ENCODE measurements around the gene LGR6. TPM values are rescaled to one million over a fixed set of nuclear protein-coding genes. Genes with fewer than 3 reads are reported as not detected.
A peak's percentile ranks its signal among the peaks of the same experiment; 100 is the strongest.

LGR6 gene
- polyA plus RNA-seq, 3 donors: 0.86 to 1.1 (median 1.0) TPM

- DNase-seq: no peak
These were observed 94.6 kb downstream of the LGR6 start for GRCh38 chr1:202288177-202288576.

DNA sequence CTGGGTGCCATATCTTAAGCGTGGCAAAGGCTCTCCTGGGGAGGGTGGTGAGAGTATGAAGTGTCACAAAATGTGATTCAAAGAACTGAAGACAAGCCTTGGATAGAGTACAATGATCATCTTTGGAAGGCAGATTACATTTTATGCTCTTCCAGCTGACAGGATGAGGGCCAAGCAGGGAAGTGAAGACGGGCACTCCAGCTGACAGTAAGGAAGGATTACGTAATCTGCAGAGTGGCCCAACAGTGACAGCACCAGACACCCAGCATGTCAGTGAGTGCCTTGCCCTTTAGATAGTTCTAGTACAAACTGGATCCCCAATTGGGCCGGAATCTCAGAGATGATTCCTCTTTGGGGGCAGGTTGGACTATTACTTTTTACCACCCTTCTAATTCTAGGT is 95.4 kb downstream of the LGR6 start:
- DNase-seq: no peak

DNA sequence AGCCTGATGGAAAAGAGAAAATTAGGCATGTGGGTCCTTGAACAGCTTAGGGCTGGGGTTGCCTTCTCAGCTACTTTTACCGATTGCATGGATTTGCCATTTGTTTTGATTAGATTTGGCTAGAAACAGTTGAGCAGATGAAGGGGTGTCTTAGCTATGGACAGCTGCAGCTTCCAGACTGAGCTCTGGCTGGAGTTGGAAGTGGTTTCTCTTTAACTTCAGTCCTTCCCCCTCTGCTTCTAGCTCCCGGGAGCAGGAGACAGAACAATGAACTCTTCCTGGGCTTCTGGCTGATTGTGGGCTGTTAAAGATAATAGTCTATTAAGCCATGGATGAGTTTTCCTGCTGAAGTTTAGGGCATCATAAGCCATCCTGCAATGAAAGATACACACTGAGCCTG is 97.4 kb downstream of the LGR6 start:
- no peak for DNase-seq

DNA sequence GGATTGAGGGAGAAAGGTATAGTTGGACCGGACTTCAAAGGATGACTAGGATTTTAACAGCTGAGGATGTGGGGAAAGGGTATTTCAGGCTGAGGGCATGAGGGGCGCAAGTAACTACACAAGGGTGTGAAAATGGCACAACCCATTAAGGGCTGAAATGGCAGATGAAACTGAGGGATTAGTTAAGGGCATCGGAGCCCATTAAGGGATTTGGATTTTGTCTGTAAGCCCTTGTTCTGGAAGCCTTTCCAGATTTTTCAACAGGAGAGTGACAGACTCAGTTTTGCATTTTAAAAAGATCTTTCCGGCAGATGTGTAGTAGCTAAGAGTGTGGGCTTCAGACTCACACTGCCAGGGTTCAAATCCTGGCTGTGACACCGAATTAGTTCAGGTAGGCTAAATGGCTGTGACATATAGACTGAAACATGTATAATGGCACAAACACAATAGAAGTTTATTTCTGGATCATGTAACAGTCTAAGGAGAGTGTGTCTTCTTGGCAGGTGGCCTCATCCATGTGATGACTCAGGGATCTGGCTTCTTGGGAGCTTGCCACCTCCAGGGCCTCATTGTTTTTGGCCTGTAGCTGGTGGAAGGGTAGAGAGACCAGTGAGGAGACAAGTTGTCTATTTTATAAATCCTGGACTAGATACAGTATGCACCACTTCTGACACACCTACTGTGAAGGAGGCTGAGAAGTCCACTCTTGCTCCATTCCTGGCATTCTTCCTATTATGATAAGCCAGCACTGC is 98.5 kb downstream of the LGR6 start:
- no peak for DNase-seq

- DNase-seq: no peak
These were observed 99.2 kb downstream of the LGR6 start for GRCh38 chr1:202292773-202293172.

GRCh38 chr1:202293569-202293968 is 100.0 kb downstream of the LGR6 start:
- DNase-seq: peak; percentile 28

DNA sequence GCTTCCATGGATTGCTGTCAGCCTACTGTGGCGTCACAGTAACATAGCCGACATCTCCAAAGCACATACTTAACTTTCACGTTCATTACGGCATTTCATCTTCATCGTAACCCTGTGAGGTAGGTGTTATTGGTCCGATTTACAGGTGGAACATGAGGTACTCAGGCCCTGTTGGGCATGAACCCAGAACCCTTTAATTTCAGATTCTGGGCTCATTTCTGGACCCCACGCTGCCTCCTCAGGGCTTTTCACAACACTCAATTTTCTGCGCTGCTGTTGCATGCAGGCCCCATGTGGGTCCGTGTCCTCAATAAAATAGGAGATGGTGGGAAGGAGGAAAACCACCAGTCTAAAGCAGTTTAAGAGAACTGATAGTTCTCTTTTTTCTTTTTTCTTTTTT is 108.6 kb downstream of the LGR6 start:
- no peak for DNase-seq

DNA sequence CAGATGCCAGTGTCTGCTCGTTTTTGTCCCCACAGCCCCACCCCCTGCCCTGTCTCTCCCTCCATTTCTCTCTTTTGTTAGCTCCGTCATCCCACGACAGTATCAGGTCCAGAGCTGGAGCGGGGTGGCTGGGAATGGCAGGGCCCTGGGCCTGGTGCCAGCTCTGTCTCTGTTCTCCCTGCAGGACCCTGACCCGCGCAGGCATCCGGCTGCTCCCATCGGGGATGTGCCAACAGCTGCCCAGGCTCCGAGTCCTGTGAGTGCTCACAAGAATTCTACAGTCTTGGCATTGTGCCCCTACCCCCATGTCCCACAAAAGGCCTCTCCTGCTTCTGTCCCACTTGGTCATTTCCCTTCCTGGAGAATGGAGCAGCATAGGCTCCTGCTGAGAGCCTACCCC is 110.8 kb downstream of the LGR6 start:
- DNase-seq: no peak

DNA sequence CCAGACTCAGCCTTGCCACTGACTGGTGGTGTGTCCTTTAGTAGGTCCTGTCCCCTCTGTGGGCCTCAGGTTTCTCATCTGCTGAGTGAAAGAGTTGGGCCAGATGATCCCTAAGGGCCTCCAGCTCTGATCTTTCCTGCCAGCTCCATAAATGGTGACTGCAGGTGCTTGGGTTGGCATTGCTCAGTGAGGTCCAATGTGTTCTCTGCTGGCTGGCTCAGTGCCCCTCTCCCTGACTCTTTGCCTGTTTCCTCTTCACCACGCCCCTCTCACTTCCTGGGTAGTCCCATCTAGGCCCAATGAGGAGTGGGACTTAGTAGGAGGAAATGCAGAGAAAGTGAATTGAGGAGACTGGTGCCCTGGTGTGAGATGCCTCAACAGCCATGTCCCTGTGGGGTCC is 111.6 kb downstream of the LGR6 start:
- no peak for DNase-seq

DNA sequence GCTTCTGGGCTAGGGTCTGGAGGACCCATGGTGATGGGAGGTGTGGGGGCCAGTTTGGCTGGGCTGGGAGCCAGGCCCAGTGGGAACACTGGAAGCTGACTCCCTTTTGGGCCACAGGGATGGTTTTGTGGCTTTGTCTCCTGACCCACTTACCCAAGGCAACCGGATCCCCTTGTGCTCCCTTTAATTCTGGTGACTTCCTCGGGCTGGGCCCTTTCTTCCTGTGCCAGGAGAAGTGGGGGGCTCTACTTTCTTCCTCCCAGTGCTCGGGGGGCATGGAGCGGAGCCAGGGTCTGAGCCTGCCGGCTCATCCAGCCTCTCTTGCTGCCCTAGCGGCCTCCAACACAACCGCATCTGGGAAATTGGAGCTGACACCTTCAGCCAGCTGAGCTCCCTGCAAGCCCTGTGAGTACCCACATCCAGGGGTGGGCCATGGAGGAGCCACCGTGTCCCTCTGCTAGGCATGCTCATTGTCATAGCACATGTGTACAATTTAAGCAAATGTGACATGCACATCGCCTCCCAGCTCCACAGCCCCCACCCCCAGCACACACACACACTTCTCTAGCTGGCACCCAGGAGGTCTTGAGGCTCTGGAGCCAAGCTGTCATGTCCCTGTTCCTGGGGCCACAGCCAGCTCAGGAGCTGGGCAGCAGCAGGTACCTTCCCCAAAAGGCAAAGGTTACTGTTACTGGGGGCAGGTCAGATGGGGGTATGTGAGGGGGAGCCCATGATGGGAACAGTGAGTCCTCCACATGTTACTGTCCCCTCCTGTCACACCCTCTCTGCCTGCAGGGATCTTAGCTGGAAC is 113.1 kb downstream of the LGR6 start:
- DNase-seq: no peak

GRCh38 chr1:202310071-202310725 is 116.6 kb downstream of the LGR6 start:
- no peak for DNase-seq

DNA sequence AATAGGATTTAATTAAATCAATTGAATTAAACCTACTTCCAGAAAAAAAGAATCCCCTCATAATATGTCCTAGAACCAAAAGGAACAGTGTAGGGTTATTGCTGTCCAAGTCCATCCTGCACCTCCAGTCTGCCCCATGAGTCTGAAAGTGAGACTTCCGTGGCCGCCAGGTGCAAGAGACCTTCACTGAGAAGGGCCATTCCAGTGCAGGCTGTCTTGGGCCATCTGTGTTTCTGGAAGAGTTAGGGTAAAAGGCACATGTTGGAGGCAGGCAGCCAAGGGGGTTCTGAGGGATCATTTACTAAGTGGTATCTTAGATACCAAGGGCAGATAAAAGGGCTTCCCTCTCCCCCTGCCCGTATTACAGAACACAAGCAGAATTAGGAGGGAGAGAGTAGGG is 117.1 kb downstream of the LGR6 start:
- DNase-seq: no peak

- DNase-seq: peak; percentile 29
These were observed 118.5 kb downstream of the LGR6 start for GRCh38 chr1:202311875-202312635.

DNA sequence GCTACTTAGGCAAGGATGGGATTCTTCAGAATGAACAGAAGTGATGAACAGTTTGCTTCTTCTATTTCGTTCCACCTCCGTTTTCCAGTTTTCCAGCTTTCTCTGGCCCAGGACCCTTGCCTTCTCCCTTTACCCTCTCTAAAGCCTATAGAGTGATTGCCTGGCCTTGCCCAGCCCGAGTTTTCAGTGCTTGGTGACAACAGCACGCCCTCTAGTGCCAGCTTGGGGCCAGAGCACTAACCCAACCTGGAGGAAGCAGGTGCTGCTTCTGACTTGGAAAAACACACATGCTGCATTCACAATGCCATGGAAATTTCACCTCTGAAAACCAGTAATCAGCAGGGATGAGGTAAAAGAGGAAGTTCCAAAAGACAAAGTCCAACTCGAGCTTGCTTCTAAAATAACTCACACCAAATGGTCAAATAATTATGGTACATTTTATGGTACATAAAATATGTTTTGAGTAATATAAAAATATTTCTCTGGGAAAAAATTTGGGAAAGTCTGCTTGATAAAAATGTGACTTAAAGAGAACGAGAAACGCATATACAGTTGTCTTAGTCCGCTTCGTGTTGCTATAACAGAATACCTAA is 122.1 kb downstream of the LGR6 start:
- peak; percentile 79 for DNase-seq

DNA sequence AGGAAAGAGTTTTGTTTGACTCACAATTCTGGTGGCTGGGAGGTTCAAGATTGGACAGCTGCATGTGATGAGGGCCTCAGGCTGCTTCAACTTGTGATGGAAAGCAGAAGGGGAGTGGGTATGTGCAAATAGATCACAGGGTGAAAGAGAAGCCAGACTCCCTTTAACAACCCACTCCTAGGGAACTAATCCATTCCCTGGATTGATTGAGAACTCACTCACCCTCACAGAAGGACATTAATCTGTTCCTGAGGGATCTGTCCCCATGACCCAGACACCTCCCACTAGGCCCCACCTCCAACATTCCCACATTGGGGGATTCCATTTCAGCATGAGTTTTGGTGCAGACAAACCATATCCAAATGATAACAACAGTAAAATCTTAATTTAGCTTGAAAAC is 122.6 kb downstream of the LGR6 start:
- DNase-seq: no peak

GRCh38 chr1:202317941-202318925 is 124.6 kb downstream of the LGR6 start:
- DNase-seq: no peak

GRCh38 chr1:202319381-202320080 is 125.9 kb downstream of the LGR6 start:
- DNase-seq: no peak

DNA sequence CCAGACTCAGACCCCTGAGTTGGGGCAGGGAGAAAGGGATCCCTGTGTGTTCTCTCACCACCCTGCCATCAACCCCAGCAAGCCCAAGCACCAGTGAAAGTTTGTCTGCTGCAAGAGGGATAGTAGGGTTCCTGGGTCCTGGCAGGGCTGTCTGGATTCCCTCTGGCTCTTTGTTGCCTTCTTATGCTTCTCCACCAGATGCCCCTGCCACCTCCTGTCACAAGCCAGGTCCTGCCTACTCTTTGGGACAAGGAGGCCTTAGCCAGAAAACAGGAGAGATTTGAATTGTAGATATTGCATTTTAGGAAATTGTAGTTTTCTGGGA is 126.4 kb downstream of the LGR6 start:
- no peak for DNase-seq

DNA sequence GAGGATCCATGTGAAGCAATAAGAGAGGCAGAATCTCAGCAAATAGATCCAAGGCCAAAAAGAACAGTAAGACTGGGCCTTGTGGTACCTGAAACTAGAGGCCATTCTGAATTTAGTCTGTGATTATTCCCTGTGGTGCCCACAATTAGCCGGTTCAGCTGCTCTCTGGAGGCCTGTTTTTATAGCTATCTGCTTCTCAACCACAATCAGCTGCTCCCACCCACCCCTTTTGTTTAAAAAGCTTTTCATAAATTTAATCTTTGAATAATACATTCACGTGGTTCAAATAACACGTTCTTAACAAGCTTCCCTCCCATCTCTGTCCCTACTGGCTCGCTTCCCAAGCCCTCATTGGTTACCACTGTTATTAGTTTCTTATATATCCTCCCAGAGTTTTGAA is 130.1 kb downstream of the LGR6 start:
- no peak for DNase-seq

GRCh38 chr1:202324646-202325045 is 131.0 kb downstream of the LGR6 start:
- no peak for DNase-seq

Data from renal pelvis (tissue), 4 donors.